ENCODE data around the gene KRT222.

KRT222 gene

GRCh38 chr17:40687106-40687505 lies 22.1 kb upstream of the KRT222 start:
- no peak for DNase-seq
- H3K27me3 ChIP-seq: peaks cover 82% of the 10 kb centered on the region
- H3K4me1 ChIP-seq: no peaks in the 10 kb centered on the region
- H3K4me3 ChIP-seq (ENCODE audit: low read depth, low read length): no peak overlapping the region
- TF ChIP-seq, protein P1, sequence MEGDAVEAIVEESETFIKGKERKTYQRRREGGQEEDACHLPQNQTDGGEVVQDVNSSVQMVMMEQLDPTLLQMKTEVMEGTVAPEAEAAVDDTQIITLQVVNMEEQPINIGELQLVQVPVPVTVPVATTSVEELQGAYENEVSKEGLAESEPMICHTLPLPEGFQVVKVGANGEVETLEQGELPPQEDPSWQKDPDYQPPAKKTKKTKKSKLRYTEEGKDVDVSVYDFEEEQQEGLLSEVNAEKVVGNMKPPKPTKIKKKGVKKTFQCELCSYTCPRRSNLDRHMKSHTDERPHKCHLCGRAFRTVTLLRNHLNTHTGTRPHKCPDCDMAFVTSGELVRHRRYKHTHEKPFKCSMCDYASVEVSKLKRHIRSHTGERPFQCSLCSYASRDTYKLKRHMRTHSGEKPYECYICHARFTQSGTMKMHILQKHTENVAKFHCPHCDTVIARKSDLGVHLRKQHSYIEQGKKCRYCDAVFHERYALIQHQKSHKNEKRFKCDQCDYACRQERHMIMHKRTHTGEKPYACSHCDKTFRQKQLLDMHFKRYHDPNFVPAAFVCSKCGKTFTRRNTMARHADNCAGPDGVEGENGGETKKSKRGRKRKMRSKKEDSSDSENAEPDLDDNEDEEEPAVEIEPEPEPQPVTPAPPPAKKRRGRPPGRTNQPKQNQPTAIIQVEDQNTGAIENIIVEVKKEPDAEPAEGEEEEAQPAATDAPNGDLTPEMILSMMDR (IDR thresholded peaks at IDR 0.05; ENCODE audit: low read depth, low read length): no peak
- no peaks in the 10 kb centered on the region for H3K9me3 ChIP-seq
- H3K36me3 ChIP-seq: no peaks in the 10 kb centered on the region

- Histone ChIP-seq H3K36me3 (no peaks in the 10 kb centered on the region), H3K9me3 (no peaks in the 10 kb centered on the region), H3K4me3 (ENCODE audit: low read depth, low read length) (no peak overlapping the region), H3K27me3 (peaks cover 85% of the 10 kb centered on the region), H3K4me1 (no peaks in the 10 kb centered on the region)
- no peak for DNase-seq
- TF ChIP-seq, protein P1 (IDR thresholded peaks at IDR 0.05; ENCODE audit: low read depth, low read length): no peak
Measured at GRCh38 chr17:40686192-40686591, 21.2 kb upstream of the KRT222 start.

DNA sequence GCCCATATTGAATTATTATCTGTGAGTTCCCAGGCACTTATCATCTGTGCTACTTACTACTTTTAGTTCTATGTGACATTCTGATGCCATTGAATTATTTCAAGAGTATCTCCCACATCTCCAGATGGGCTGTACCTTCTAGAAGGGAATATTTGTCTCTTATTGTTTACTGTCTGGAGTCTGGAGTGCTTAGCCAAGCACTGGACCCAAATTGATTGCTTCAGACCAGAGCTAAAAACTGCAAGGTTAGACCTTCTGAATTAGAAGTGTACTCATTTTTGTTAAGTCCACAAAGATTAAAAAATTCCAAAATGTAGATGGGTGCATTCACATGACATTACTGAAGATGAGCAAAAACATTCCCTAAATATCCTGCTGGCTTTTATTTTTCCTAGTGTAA lies 16.0 kb upstream of the KRT222 start:
- no peaks in the 10 kb centered on the region for H3K4me1 ChIP-seq
- peaks cover 93% of the 10 kb centered on the region for H3K27me3 ChIP-seq
- no peaks in the 10 kb centered on the region for H3K36me3 ChIP-seq
- no peak for DNase-seq
- no peaks in the 10 kb centered on the region for H3K9me3 ChIP-seq
- no peak overlapping the region for H3K4me3 ChIP-seq (ENCODE audit: low read depth, low read length)
- TF ChIP-seq, protein P1 (IDR thresholded peaks at IDR 0.05; ENCODE audit: low read depth, low read length): no peak

DNA sequence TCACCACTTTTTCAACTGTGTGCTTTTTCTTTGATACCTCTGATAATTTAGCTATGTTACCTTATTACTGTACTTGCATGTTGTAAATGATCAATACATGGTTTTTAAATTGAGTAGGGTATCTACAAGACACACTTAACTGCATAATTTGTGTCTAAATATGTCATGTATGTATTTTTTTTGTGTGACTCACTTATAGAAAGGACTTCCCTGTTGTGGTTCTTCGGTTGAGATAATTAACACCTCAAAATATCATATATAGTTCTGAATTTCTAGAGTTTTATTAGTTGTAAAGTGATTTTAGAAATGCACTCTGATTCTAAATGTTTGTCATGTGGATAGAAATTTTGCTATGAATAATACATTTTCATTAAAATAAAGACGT lies 14.5 kb upstream of the KRT222 start:
- no peak for DNase-seq
- Histone ChIP-seq H3K36me3 (no peaks in the 10 kb centered on the region), H3K9me3 (no peaks in the 10 kb centered on the region), H3K4me3 (ENCODE audit: low read depth, low read length) (no peak overlapping the region), H3K4me1 (no peaks in the 10 kb centered on the region), H3K27me3 (peaks cover 93% of the 10 kb centered on the region)
- TF ChIP-seq, protein P1 (IDR thresholded peaks at IDR 0.05; ENCODE audit: low read depth, low read length): no peak

- no peak overlapping the region for H3K4me3 ChIP-seq (ENCODE audit: low read depth, low read length)
- no peaks in the 10 kb centered on the region for H3K4me1 ChIP-seq
- TF ChIP-seq, protein P1 (IDR thresholded peaks at IDR 0.05; ENCODE audit: low read depth, low read length): no peak
- DNase-seq: no peak
- H3K36me3 ChIP-seq: no peaks in the 10 kb centered on the region
- H3K27me3 ChIP-seq: peaks cover 93% of the 10 kb centered on the region
- no peaks in the 10 kb centered on the region for H3K9me3 ChIP-seq
Measured at GRCh38 chr17:40678902-40679522, 14.0 kb upstream of the KRT222 start.

GRCh38 chr17:40675905-40676304 lies 10.9 kb upstream of the KRT222 start:
- Histone ChIP-seq H3K36me3 (no peaks in the 10 kb centered on the region), H3K27me3 (peaks cover 92% of the 10 kb centered on the region), H3K4me1 (no peaks in the 10 kb centered on the region), H3K9me3 (no peaks in the 10 kb centered on the region), H3K4me3 (ENCODE audit: low read depth, low read length) (no peak overlapping the region)
- no peak for DNase-seq
- TF ChIP-seq, protein P1 (IDR thresholded peaks at IDR 0.05; ENCODE audit: low read depth, low read length): no peak

All from BE2C (cell line).